IgD-negative memory B cell (primary cell): ENCODE results near the gene SASH1. TPM values are rescaled to one million over a fixed set of nuclear protein-coding genes. Genes with fewer than 3 reads are reported as not detected.
A peak's percentile ranks its signal among the peaks of the same experiment; 100 is the strongest.
"Not testable (repeated sequence)": the region's sequence is repeated elsewhere in the genome, so short reads cannot be mapped to it uniquely, and the experiment has no call there.

Experiments used
- H3K27ac Mint-ChIP-seq, 3 donors: one replicate each; pipeline ENCODE4 v1.8.0; 2020 to 2022; ENCODE audit warnings: mild to moderate bottlenecking in 3 of 3, mixed read lengths in 3 of 3, moderate library complexity in 1 of 3
- H3K27me3 Mint-ChIP-seq: one replicate; pipeline ENCODE4 v1.8.0; 2021; ENCODE audit warnings: mixed read lengths
- H3K36me3 Mint-ChIP-seq: one replicate; pipeline ENCODE4 v1.8.0; 2020; ENCODE audit warnings: mild to moderate bottlenecking, mixed read lengths
- H3K4me1 Mint-ChIP-seq, 3 donors: one replicate each; pipeline ENCODE4 v1.8.0; 2020 to 2022; ENCODE audit warnings: mixed read lengths in 3 of 3, mild to moderate bottlenecking in 1 of 3
- H3K4me3 Mint-ChIP-seq, 4 donors: one replicate each; pipeline ENCODE4 v1.8.0; 2020 to 2022; ENCODE audit warnings: mild to moderate bottlenecking in 4 of 4, mixed read lengths in 4 of 4, moderate library complexity in 3 of 4
- H3K9me3 Mint-ChIP-seq, 3 donors: one replicate each; pipeline ENCODE4 v1.8.0; 2020 to 2021; ENCODE audit warnings: mixed read lengths in 3 of 3, mild to moderate bottlenecking in 1 of 3
- polyA plus RNA-seq: library from polyadenylated mRNA; unstranded; fragments of 300-500 nt; fragmentation: Illumina TruSeq; gene quantifications from one replicate; pipeline ENCODE4 v1.2.3, GENCODE V29; 2021

SASH1 gene
- polyA plus RNA-seq, 1 donor from 2014 or later: 0.55 TPM

DNA sequence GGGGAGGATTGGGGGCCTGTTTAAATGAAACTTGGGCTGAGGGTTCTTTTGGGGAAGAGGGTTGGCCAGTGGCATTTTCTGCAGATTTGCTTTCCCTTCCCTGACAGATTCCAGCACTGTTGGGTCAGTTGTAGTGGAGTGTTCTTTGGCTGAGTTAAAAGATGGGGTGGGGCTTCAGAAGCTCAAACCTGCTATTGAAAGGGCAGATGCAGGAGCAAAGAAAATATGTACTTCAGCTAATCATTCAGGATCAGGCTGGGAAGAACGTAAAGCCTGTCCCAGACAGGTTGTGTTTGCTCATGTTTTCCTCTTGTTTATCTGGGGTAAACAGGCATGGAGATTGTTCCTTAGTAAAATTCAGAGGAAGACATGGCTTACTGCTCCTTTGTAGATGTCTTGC lies 2.5 kb downstream of the SASH1 start:
- Mint-ChIP-seq H3K4me1 (peaks cover 2 to 7% (median 7%) of the 10 kb centered on the region in 3 donors), H3K4me3 (no peak overlapping the region), H3K27me3 (peaks cover 34% of the 10 kb centered on the region), H3K27ac (no peak overlapping the region), H3K9me3 (peaks cover 0 to 4% (median 0%) of the 10 kb centered on the region in 3 donors), H3K36me3 (peaks cover 2% of the 10 kb centered on the region)

DNA sequence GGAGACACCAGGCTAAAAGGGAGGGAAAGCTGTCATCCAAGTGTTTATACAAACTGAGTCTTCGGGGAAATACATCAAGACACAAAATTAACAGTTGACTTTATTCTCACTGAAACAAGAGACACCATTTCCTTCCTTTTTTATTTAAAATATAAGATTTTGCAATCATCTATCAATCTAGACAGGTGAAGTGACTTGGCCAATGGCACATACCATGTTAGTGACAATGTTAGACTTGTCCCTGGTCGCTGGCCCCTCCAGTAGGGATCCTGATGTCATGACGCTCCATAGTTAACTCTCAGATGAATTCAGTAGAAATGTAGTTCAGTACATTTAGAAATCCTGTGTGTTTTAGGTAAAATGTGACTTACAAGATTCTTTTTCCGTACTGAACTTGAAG lies 2.9 kb downstream of the SASH1 start:
- Mint-ChIP-seq H3K36me3 (peaks cover 2% of the 10 kb centered on the region), H3K27me3 (peaks cover 34% of the 10 kb centered on the region), H3K27ac (no peak overlapping the region), H3K4me3 (no peak overlapping the region), H3K4me1 (peaks cover 2 to 7% (median 7%) of the 10 kb centered on the region in 3 donors), H3K9me3 (peaks cover 0 to 4% (median 0%) of the 10 kb centered on the region in 3 donors)

DNA sequence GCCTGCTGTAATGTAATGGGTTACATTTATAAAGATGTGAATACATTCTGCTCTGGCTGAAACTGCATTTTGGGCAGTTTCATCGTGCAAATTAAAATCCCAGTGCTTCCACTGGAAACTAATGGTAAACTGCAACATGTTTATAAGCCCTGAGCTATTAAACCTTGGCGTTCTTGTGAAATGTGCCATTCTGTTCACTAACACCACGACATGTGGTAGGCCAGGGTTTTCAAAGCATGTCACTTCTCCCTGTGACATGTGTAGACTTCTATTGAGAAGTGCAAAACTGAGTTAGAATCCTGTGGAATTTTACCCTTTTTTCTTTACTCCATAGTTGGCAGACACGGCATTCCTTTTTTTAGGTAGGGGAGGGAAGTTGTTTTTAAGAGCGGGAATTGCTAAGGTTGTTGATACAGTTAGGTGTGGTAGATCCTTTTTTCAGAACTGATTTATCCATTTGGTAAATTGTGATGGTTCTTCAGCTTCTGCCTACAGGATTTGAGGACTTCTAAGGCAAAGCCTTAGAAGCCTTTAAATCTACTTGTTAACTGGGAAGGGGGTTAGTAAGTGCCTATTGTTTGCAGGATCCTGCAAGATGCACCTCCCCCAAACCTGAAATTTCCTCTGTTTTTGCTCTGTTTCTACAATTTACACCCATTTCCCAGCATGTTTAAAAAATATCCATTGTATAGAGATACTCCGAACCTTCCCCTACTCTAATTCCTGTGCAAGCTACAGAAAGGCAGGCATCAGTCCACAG lies 4.2 kb downstream of the SASH1 start:
- H3K4me1 Mint-ChIP-seq: peaks cover 0 to 7% (median 6%) of the 10 kb centered on the region in 3 donors
- H3K9me3 Mint-ChIP-seq: peaks cover 0 to 4% (median 0%) of the 10 kb centered on the region in 3 donors
- H3K27me3 Mint-ChIP-seq: peaks cover 29% of the 10 kb centered on the region
- H3K4me3 Mint-ChIP-seq: no peak overlapping the region
- peaks cover 2% of the 10 kb centered on the region for H3K36me3 Mint-ChIP-seq
- H3K27ac Mint-ChIP-seq: no peak overlapping the region

GRCh38 chr6:148347441-148348054 lies 4.9 kb downstream of the SASH1 start:
- no peak overlapping the region for H3K4me3 Mint-ChIP-seq
- H3K4me1 Mint-ChIP-seq: peaks cover 0 to under 1% (median 0%) of the 10 kb centered on the region in 3 donors
- H3K27me3 Mint-ChIP-seq: peaks cover 22% of the 10 kb centered on the region
- H3K36me3 Mint-ChIP-seq: peaks cover 2% of the 10 kb centered on the region
- H3K27ac Mint-ChIP-seq: no peak overlapping the region
- H3K9me3 Mint-ChIP-seq: peaks cover 0 to 4% (median 0%) of the 10 kb centered on the region in 3 donors

DNA sequence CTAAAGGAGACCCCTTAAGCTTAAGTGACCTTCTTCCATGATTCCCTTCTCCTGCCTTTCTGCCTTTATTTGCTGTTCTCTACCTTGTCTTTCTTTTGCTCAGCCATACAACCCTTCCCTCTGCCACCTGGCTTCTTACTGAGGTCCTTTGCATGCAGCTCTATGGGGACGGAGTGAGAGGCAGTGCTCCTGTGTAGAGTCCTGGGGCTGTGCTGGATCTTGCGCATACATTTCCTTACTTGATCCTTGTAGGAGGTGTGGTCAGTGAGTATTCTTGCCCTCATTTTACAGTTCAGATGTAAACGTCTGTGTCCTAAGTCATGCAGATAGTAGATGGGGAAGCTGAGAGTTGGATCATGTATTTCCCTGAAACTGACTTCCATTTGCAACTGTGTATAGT lies 5.7 kb downstream of the SASH1 start:
- no peak overlapping the region for H3K4me3 Mint-ChIP-seq
- peaks cover 18% of the 10 kb centered on the region for H3K27me3 Mint-ChIP-seq
- H3K9me3 Mint-ChIP-seq: peaks cover 0 to 4% (median 0%) of the 10 kb centered on the region in 3 donors
- H3K4me1 Mint-ChIP-seq: no peaks in the 10 kb centered on the region
- H3K27ac Mint-ChIP-seq: no peak overlapping the region
- peaks cover 2% of the 10 kb centered on the region for H3K36me3 Mint-ChIP-seq

GRCh38 chr6:148348778-148349177 lies 6.1 kb downstream of the SASH1 start:
- peaks cover 0 to 3% (median 0%) of the 10 kb centered on the region in 3 donors for H3K9me3 Mint-ChIP-seq
- H3K4me3 Mint-ChIP-seq: no peak overlapping the region
- peaks cover 14% of the 10 kb centered on the region for H3K27me3 Mint-ChIP-seq
- peaks cover 2% of the 10 kb centered on the region for H3K36me3 Mint-ChIP-seq
- H3K4me1 Mint-ChIP-seq: no peaks in the 10 kb centered on the region
- H3K27ac Mint-ChIP-seq: no peak overlapping the region

GRCh38 chr6:148349466-148349865 lies 6.8 kb downstream of the SASH1 start:
- Mint-ChIP-seq H3K36me3 (peaks cover 2% of the 10 kb centered on the region), H3K4me1 (no peaks in the 10 kb centered on the region), H3K27ac (no peak overlapping the region)

GRCh38 chr6:148351309-148351708 lies 8.7 kb downstream of the SASH1 start:
- H3K27ac Mint-ChIP-seq: no peak overlapping the region
- no peak overlapping the region for H3K4me3 Mint-ChIP-seq
- peaks cover 4% of the 10 kb centered on the region for H3K27me3 Mint-ChIP-seq
- H3K9me3 Mint-ChIP-seq: no peaks in the 10 kb centered on the region
- H3K36me3 Mint-ChIP-seq: peaks cover 2% of the 10 kb centered on the region
- H3K4me1 Mint-ChIP-seq: no peaks in the 10 kb centered on the region

More at GRCh38 chr6:148349466-148349865, 6.8 kb downstream of the SASH1 start:
- Mint-ChIP-seq H3K4me3 (peak overlapping the region in 1 of 4 donors; percentile 8), H3K9me3 (no peaks in the 10 kb centered on the region), H3K27me3 (peaks cover 12% of the 10 kb centered on the region)

GRCh38 chr6:148352421-148352820 lies 9.8 kb downstream of the SASH1 start:
- not testable (repeated sequence) for H3K27ac Mint-ChIP-seq, H3K9me3 Mint-ChIP-seq, H3K36me3 Mint-ChIP-seq, H3K4me1 Mint-ChIP-seq, H3K4me3 Mint-ChIP-seq, H3K27me3 Mint-ChIP-seq

- H3K27ac Mint-ChIP-seq: no peak overlapping the region
- H3K4me3 Mint-ChIP-seq: no peak overlapping the region
Measured at GRCh38 chr6:148358196-148358785, 15.7 kb downstream of the SASH1 start.

DNA sequence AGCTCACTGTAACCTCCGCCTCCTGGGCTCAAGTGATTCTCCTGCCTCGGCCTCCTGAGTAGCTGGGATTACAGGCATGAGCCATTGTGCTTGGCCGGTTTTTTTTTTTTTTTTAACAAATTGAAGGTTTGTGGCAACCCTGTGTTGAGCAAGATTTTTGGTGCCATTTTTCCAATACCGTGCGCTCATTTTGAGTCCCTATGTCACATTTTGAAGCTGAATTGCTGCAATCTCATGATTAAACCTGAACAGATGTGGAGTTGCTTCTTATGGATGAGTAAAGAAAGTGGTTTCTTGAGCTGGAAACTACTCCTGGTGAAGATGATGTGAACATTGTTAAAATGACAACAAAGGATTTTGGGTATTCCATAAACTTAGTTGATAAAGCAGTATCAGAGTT lies 16.6 kb downstream of the SASH1 start:
- no peaks in the 10 kb centered on the region for H3K36me3 Mint-ChIP-seq

More at GRCh38 chr6:148358196-148358785, 15.7 kb downstream of the SASH1 start:
- Mint-ChIP-seq H3K9me3 (no peaks in the 10 kb centered on the region), H3K4me1 (no peaks in the 10 kb centered on the region), H3K27me3 (peaks cover 9% of the 10 kb centered on the region), H3K36me3 (no peaks in the 10 kb centered on the region)

GRCh38 chr6:148364056-148364824 lies 21.6 kb downstream of the SASH1 start:
- Mint-ChIP-seq H3K27ac (no peak overlapping the region), H3K27me3 (peaks cover 35% of the 10 kb centered on the region), H3K9me3 (no peaks in the 10 kb centered on the region), H3K4me3 (no peak overlapping the region), H3K4me1 (peaks cover 0 to 2% (median 0%) of the 10 kb centered on the region in 3 donors), H3K36me3 (no peaks in the 10 kb centered on the region)

More for the DNA sequence above, 16.6 kb downstream of the SASH1 start:
- H3K27me3 Mint-ChIP-seq: peaks cover 11% of the 10 kb centered on the region
- H3K9me3 Mint-ChIP-seq: no peaks in the 10 kb centered on the region
- H3K4me1 Mint-ChIP-seq: no peaks in the 10 kb centered on the region
- H3K27ac Mint-ChIP-seq: no peak overlapping the region
- no peak overlapping the region for H3K4me3 Mint-ChIP-seq

GRCh38 chr6:148365041-148365440 lies 22.4 kb downstream of the SASH1 start:
- Mint-ChIP-seq H3K27me3 (peaks cover 35% of the 10 kb centered on the region), H3K36me3 (no peaks in the 10 kb centered on the region), H3K4me1 (peaks cover 0 to 2% (median 0%) of the 10 kb centered on the region in 3 donors), H3K4me3 (no peak overlapping the region), H3K9me3 (no peaks in the 10 kb centered on the region), H3K27ac (no peak overlapping the region)

- H3K9me3 Mint-ChIP-seq: no peaks in the 10 kb centered on the region
- H3K36me3 Mint-ChIP-seq: no peaks in the 10 kb centered on the region
- H3K4me1 Mint-ChIP-seq: peaks cover 0 to 2% (median 0%) of the 10 kb centered on the region in 3 donors
- no peak overlapping the region for H3K4me3 Mint-ChIP-seq
- peaks cover 34% of the 10 kb centered on the region for H3K27me3 Mint-ChIP-seq
- H3K27ac Mint-ChIP-seq: no peak overlapping the region
Measured at GRCh38 chr6:148367411-148368024, 24.9 kb downstream of the SASH1 start.
